Jurkat, Clone E6-1 (cell line): Measurements from ENCODE around the gene KRT8.
"Not testable (repeated sequence)": the region's sequence is repeated elsewhere in the genome, so short reads cannot be mapped to it uniquely, and the experiment has no call there.

Source experiments
- DNase-seq: peaks from one replicate; pipeline ENCODE4 v3.0.0-alpha.2; 2011; ENCODE audit warnings: low read depth, low spot score
- H3K4me3 ChIP-seq: 2 replicates; pipeline ENCODE4 v1.5.1; 2011; ENCODE audit warnings: mild to moderate bottlenecking, low read length, control low read depth, moderate library complexity

The KRT8 gene

GRCh38 chr12:52906191-52906601 lies 1.3 kb upstream of the KRT8 start:
- no peak for DNase-seq
- no peak overlapping the region for H3K4me3 ChIP-seq

- DNase-seq: no peak
- H3K4me3 ChIP-seq: no peak overlapping the region
Observed at GRCh38 chr12:52903855-52904508, 894 bp downstream of the KRT8 start.

- DNase-seq: no peak
- no peak overlapping the region for H3K4me3 ChIP-seq
Observed at GRCh38 chr12:52903285-52903854, 1.5 kb downstream of the KRT8 start.

GRCh38 chr12:52901715-52902541 lies 2.9 kb downstream of the KRT8 start:
- H3K4me3 ChIP-seq: no peak overlapping the region

GRCh38 chr12:52900896-52901714 lies 3.8 kb downstream of the KRT8 start:
- H3K4me3 ChIP-seq: no peak overlapping the region
- DNase-seq: no peak

More at GRCh38 chr12:52901715-52902541, 2.9 kb downstream of the KRT8 start:
- no peak for DNase-seq

GRCh38 chr12:52900166-52900895 lies 4.5 kb downstream of the KRT8 start:
- no peak for DNase-seq
- H3K4me3 ChIP-seq: no peak overlapping the region

- no peak overlapping the region for H3K4me3 ChIP-seq
- no peak for DNase-seq
Observed at GRCh38 chr12:52899338-52900035, 5.4 kb downstream of the KRT8 start.

- no peak for DNase-seq
- no peak overlapping the region for H3K4me3 ChIP-seq
Observed at GRCh38 chr12:52896190-52897100, 8.4 kb downstream of the KRT8 start.

GRCh38 chr12:52895726-52896189 lies 9.1 kb downstream of the KRT8 start:
- no peak for DNase-seq
- H3K4me3 ChIP-seq: no peak overlapping the region

GRCh38 chr12:52892974-52893373 lies 11.9 kb downstream of the KRT8 start:
- no peak overlapping the region for H3K4me3 ChIP-seq
- no peak for DNase-seq

- no peak overlapping the region for H3K4me3 ChIP-seq
- DNase-seq: no peak
Observed at GRCh38 chr12:52892207-52892852, 12.5 kb downstream of the KRT8 start.

GRCh38 chr12:52891044-52891443 lies 13.8 kb downstream of the KRT8 start:
- H3K4me3 ChIP-seq: no peak overlapping the region
- no peak for DNase-seq

GRCh38 chr12:52890417-52890816 lies 14.5 kb downstream of the KRT8 start:
- H3K4me3 ChIP-seq: no peak overlapping the region
- no peak for DNase-seq

GRCh38 chr12:52884526-52885293 lies 20.2 kb downstream of the KRT8 start:
- no peak overlapping the region for H3K4me3 ChIP-seq
- no peak for DNase-seq

- H3K4me3 ChIP-seq, DNase-seq: not testable (repeated sequence)
Observed at GRCh38 chr12:52880499-52880898, 24.4 kb downstream of the KRT8 start.
